Neural progenitor cell (in vitro differentiated cells): ENCODE measurements around the gene CCNY. TPM values are rescaled to one million over a fixed set of nuclear protein-coding genes. Genes with fewer than 3 reads are reported as not detected.

Experiments
- DNase-seq: peaks from one replicate; pipeline ENCODE4 v3.0.0-alpha.2; 2016; ENCODE audit warnings: low spot score
- H2AFZ ChIP-seq: fragments of 200-600 bp; sonication (generic); replicated peaks from 2 replicates; pipeline ENCODE4 v1.6.1; 2016; ENCODE audit warnings: antibody characterized with exemption
- H3F3A ChIP-seq: fragments of 200-600 bp; sonication (generic); 2 replicates; pipeline ENCODE4 v1.6.1; 2016; ENCODE audit warnings: antibody characterized with exemption, low read depth
- H3K27ac ChIP-seq: fragments of 200-600 bp; sonication (generic); 2 replicates; pipeline ENCODE4 v1.5.1; 2016; ENCODE audit warnings: mild to moderate bottlenecking
- H3K27me3 ChIP-seq: fragments of 200-600 bp; sonication (generic); 2 replicates; pipeline ENCODE4 v1.6.1; 2016; ENCODE audit warnings: mild to moderate bottlenecking, moderate library complexity
- H3K36me3 ChIP-seq: fragments of 200-600 bp; sonication (generic); 2 replicates; pipeline ENCODE4 v1.5.1; 2016
- H3K4me1 ChIP-seq: fragments of 200-600 bp; sonication (generic); 2 replicates; pipeline ENCODE4 v1.6.1; 2016; ENCODE audit warnings: mixed run types
- H3K4me2 ChIP-seq: fragments of 200-600 bp; sonication (generic); 2 replicates; pipeline ENCODE4 v1.6.1; 2016
- H3K4me3 ChIP-seq: fragments of 200-600 bp; sonication (generic); 2 replicates; pipeline ENCODE4 v1.5.1; 2016
- H3K79me2 ChIP-seq: fragments of 200-600 bp; sonication (generic); 2 replicates; pipeline ENCODE4 v1.6.1; 2016; ENCODE audit warnings: low read depth
- H3K9ac ChIP-seq: fragments of 200-600 bp; sonication (generic); 2 replicates; pipeline ENCODE4 v1.6.1; 2016
- H3K9me3 ChIP-seq: fragments of 200-600 bp; sonication (generic); 2 replicates; pipeline ENCODE4 v1.5.1; 2016; ENCODE audit warnings: low read depth
- H4K20me1 ChIP-seq: fragments of 200-600 bp; sonication (generic); 2 replicates; pipeline ENCODE4 v1.6.1; 2016; ENCODE audit warnings: low read depth
- H3K27ac Mint-ChIP-seq: 3 replicates; pipeline ENCODE4 v1.8.0; 2021; ENCODE audit warnings: mixed read lengths
- H3K27me3 Mint-ChIP-seq: 2 replicates; pipeline ENCODE4 v1.8.0; 2022; ENCODE audit warnings: low read depth, mild to moderate bottlenecking, inconsistent platforms, moderate library complexity, mixed read lengths; ENCODE audit not compliant: insufficient read depth
- H3K36me3 Mint-ChIP-seq: 3 replicates; pipeline ENCODE4 v1.8.0; 2021; ENCODE audit warnings: mixed read lengths
- H3K4me1 Mint-ChIP-seq: 3 replicates; pipeline ENCODE4 v1.8.0; 2021; ENCODE audit warnings: mixed read lengths
- H3K4me3 Mint-ChIP-seq: 3 replicates; pipeline ENCODE4 v1.8.0; 2021; ENCODE audit warnings: mild to moderate bottlenecking, moderate library complexity, mixed read lengths
- H3K9me3 Mint-ChIP-seq: 3 replicates; pipeline ENCODE4 v1.8.0; 2020; ENCODE audit warnings: mixed read lengths
- EZH2 ChIP-seq: fragments of 200-600 bp; sonication (generic); IDR thresholded peaks from 2 replicates; pipeline ENCODE4 v1.6.1; 2017; ENCODE audit warnings: antibody characterized with exemption, mild to moderate bottlenecking, moderate library complexity
- EZH2phosphoT487 ChIP-seq: fragments of 200-600 bp; sonication (generic); IDR thresholded peaks from 2 replicates; pipeline ENCODE4 v1.6.1; 2017; ENCODE audit warnings: antibody characterized with exemption
- total RNA-seq: library from RNA; depleted of rRNA; stranded (reverse); fragments of >200 nt; gene quantifications from 2 replicates; pipeline ENCODE4 v1.2.3, GENCODE V29; 2015; ENCODE audit warnings: low replicate concordance
- TF ChIP-seq, protein P1 (sequence below): fragments of 200-600 bp; sonication (generic); IDR thresholded peaks from 2 replicates; pipeline ENCODE4 v1.5.1; 2017; ENCODE audit warnings: antibody characterized with exemption, mild to moderate bottlenecking

Gene CCNY
- total RNA-seq, 1 donor from 2014 or later, result 46.7 TPM

- Histone ChIP-seq H3K79me2 (no peaks in the 10 kb centered on the region), H3K9me3 (no peaks in the 10 kb centered on the region), H3K4me3 (no peak overlapping the region), H3K9ac (no peak overlapping the region), H3K4me1 (no peaks in the 10 kb centered on the region), H3F3A (no peaks in the 10 kb centered on the region), H4K20me1 (no peaks in the 10 kb centered on the region), H3K27ac (no peak overlapping the region), H2AFZ (no peak overlapping the region), H3K36me3 (no peaks in the 10 kb centered on the region), H3K4me2 (no peak overlapping the region), H3K27me3 (no peaks in the 10 kb centered on the region)
- Mint-ChIP-seq H3K4me3 (no peak overlapping the region), H3K27ac (no peak overlapping the region), H3K27me3 (peaks cover 3% of the 10 kb centered on the region), H3K4me1 (no peaks in the 10 kb centered on the region), H3K9me3 (peaks cover 4% of the 10 kb centered on the region), H3K36me3 (no peaks in the 10 kb centered on the region)
- TF ChIP-seq EZH2phosphoT487 (no peak), EZH2 (no peak)
- TF ChIP-seq, protein P1, sequence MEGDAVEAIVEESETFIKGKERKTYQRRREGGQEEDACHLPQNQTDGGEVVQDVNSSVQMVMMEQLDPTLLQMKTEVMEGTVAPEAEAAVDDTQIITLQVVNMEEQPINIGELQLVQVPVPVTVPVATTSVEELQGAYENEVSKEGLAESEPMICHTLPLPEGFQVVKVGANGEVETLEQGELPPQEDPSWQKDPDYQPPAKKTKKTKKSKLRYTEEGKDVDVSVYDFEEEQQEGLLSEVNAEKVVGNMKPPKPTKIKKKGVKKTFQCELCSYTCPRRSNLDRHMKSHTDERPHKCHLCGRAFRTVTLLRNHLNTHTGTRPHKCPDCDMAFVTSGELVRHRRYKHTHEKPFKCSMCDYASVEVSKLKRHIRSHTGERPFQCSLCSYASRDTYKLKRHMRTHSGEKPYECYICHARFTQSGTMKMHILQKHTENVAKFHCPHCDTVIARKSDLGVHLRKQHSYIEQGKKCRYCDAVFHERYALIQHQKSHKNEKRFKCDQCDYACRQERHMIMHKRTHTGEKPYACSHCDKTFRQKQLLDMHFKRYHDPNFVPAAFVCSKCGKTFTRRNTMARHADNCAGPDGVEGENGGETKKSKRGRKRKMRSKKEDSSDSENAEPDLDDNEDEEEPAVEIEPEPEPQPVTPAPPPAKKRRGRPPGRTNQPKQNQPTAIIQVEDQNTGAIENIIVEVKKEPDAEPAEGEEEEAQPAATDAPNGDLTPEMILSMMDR, result no peak
- no peak for DNase-seq
Measured at GRCh38 chr10:35585903-35586535, 249.7 kb downstream of the CCNY start.

DNA sequence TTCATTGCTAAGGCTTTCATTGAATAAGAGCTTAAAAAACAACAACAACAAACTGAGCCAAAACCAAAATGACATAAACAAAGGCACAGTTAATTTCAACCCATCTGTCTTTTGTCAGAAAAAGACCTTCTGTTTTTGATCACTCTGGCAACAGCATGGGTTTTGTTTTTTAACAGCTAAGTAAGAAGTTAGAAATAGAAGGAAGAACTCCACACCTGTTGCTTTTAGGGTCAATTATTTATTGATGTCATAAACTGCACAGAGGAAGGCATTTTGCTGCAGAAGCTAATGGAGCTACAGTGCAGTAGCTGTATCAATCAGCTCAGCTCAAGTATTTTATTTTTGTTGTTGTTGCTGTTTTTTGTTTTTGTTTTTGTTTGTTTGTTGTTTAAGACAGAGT, 252.5 kb downstream of the CCNY start:
- TF ChIP-seq EZH2phosphoT487, result no peak
- TF ChIP-seq, protein P1, result no peak
- TF ChIP-seq EZH2, result no peak
- no peaks in the 10 kb centered on the region for H3F3A ChIP-seq
- no peaks in the 10 kb centered on the region for H3K36me3 Mint-ChIP-seq

DNA sequence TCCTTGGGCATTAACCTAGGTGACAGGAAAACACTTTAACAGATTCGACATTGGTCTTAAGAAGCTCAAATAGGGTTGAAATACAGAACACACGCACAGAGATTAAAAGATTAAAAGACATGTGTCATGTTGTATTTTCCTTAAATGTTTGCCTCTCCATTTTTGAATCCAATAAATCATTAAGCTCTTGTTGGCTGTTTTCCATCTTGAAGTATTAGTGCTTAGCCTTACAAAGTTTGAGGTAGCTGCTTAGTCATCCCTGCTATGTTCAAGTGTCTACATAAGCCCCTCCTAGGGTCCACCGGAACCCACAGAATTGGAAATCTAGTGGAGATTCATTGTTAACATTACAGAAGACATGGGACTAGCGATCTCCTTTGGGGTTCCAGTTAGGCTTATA, 256.1 kb downstream of the CCNY start:
- Mint-ChIP-seq H3K9me3 (peaks cover 9% of the 10 kb centered on the region), H3K36me3 (no peaks in the 10 kb centered on the region), H3K4me1 (peaks cover 14% of the 10 kb centered on the region), H3K4me3 (no peak overlapping the region), H3K27me3 (peaks cover 7% of the 10 kb centered on the region), H3K27ac (no peak overlapping the region)
- Histone ChIP-seq H3K4me2 (no peak overlapping the region), H2AFZ (no peak overlapping the region), H3K9ac (no peak overlapping the region), H3K79me2 (no peaks in the 10 kb centered on the region), H3K27me3 (no peaks in the 10 kb centered on the region), H4K20me1 (no peaks in the 10 kb centered on the region), H3K4me1 (no peaks in the 10 kb centered on the region), H3K4me3 (no peak overlapping the region), H3K9me3 (no peaks in the 10 kb centered on the region), H3K27ac (no peak overlapping the region), H3F3A (no peaks in the 10 kb centered on the region), H3K36me3 (no peaks in the 10 kb centered on the region)
- DNase-seq, result no peak
- TF ChIP-seq EZH2, result no peak
- TF ChIP-seq EZH2phosphoT487, result no peak
- TF ChIP-seq, protein P1, result no peak

More for the DNA sequence above, 252.5 kb downstream of the CCNY start:
- no peak overlapping the region for H3K27ac ChIP-seq
- no peak overlapping the region for H2AFZ ChIP-seq
- no peak overlapping the region for H3K4me3 ChIP-seq
- no peaks in the 10 kb centered on the region for H3K9me3 ChIP-seq
- Mint-ChIP-seq H3K27me3 (peaks cover 6% of the 10 kb centered on the region), H3K27ac (no peak overlapping the region), H3K9me3 (peaks cover 8% of the 10 kb centered on the region), H3K4me1 (no peaks in the 10 kb centered on the region), H3K4me3 (no peak overlapping the region)
- no peaks in the 10 kb centered on the region for H3K79me2 ChIP-seq
- no peak overlapping the region for H3K4me2 ChIP-seq
- no peak overlapping the region for H3K9ac ChIP-seq
- no peaks in the 10 kb centered on the region for H3K36me3 ChIP-seq
- H3K27me3 ChIP-seq, result no peaks in the 10 kb centered on the region
- no peak for DNase-seq
- no peaks in the 10 kb centered on the region for H3K4me1 ChIP-seq
- H4K20me1 ChIP-seq, result no peaks in the 10 kb centered on the region
